ES-I3 (cell line): ENCODE data around the gene GNB1L.

Experiments
- H3K36me3 ChIP-seq: 2 replicates; pipeline ENCODE4 v1.6.1; 2013; ENCODE audit warnings: mild to moderate bottlenecking, low read length, control low read depth, moderate library complexity; ENCODE audit not compliant: insufficient read depth
- H3K4me1 ChIP-seq: 2 replicates; pipeline ENCODE4 v1.6.1; 2013; ENCODE audit warnings: mild to moderate bottlenecking, control low read depth, low read length; ENCODE audit not compliant: insufficient read depth
- H3K9ac ChIP-seq: 2 replicates; pipeline ENCODE4 v1.6.1; 2013; ENCODE audit warnings: low read depth, mild to moderate bottlenecking, low read length, moderate library complexity
- H3K9me3 ChIP-seq: 2 replicates; pipeline ENCODE4 v1.6.1; 2013; ENCODE audit warnings: mild to moderate bottlenecking, low read length, moderate library complexity; ENCODE audit not compliant: control insufficient read depth, insufficient read depth

The GNB1L gene

GRCh38 chr22:19865141-19865829 is 10.6 kb upstream of the GNB1L start:
- peaks cover 5% of the 10 kb centered on the region; the same call in 1 of the 2 replicates for H3K4me1 ChIP-seq
- H3K36me3 ChIP-seq = no peaks in the 10 kb centered on the region
- no peaks in the 10 kb centered on the region for H3K9me3 ChIP-seq
- H3K9ac ChIP-seq = no peak overlapping the region

GRCh38 chr22:19864538-19865106 is 9.9 kb upstream of the GNB1L start:
- Histone ChIP-seq H3K4me1 (peaks cover 5% of the 10 kb centered on the region; the same call in 1 of the 2 replicates), H3K9ac (no peak overlapping the region), H3K9me3 (no peaks in the 10 kb centered on the region), H3K36me3 (no peaks in the 10 kb centered on the region)

GRCh38 chr22:19863571-19863970 is 8.9 kb upstream of the GNB1L start:
- peaks cover 4% of the 10 kb centered on the region; the same call in 1 of the 2 replicates for H3K4me1 ChIP-seq
- H3K9ac ChIP-seq = no peak overlapping the region
- no peaks in the 10 kb centered on the region for H3K9me3 ChIP-seq
- no peaks in the 10 kb centered on the region for H3K36me3 ChIP-seq

GRCh38 chr22:19862619-19863246 is 8.1 kb upstream of the GNB1L start:
- no peak overlapping the region for H3K9ac ChIP-seq
- H3K36me3 ChIP-seq = no peaks in the 10 kb centered on the region
- H3K4me1 ChIP-seq = no peaks in the 10 kb centered on the region

GRCh38 chr22:19859861-19860510 is 5.3 kb upstream of the GNB1L start:
- no peaks in the 10 kb centered on the region for H3K36me3 ChIP-seq
- H3K9me3 ChIP-seq = no peaks in the 10 kb centered on the region
- no peak overlapping the region for H3K9ac ChIP-seq
- H3K4me1 ChIP-seq = 0 out of 2 replicates have a peak, but pooled peaks cover 4% of the 10 kb centered on the region

More at GRCh38 chr22:19862619-19863246, 8.1 kb upstream of the GNB1L start:
- no peaks in the 10 kb centered on the region for H3K9me3 ChIP-seq

GRCh38 chr22:19857382-19857781 is 2.7 kb upstream of the GNB1L start:
- Histone ChIP-seq H3K9me3 (no peaks in the 10 kb centered on the region), H3K4me1 (0 out of 2 replicates have a peak, but pooled peaks cover 4% of the 10 kb centered on the region), H3K9ac (no peak overlapping the region), H3K36me3 (peaks cover under 1% of the 10 kb centered on the region; the same call in 1 of the 2 replicates)

GRCh38 chr22:19855504-19856409 is 1.1 kb upstream of the GNB1L start:
- Histone ChIP-seq H3K9ac (peak overlapping the region; percentile 98), H3K9me3 (no peaks in the 10 kb centered on the region), H3K36me3 (peaks cover 8% of the 10 kb centered on the region; the same call in 1 of the 2 replicates), H3K4me1 (0 out of 2 replicates have a peak, but pooled peaks cover 4% of the 10 kb centered on the region)

- Histone ChIP-seq H3K36me3 (peaks cover 9% of the 10 kb centered on the region; the same call in 1 of the 2 replicates), H3K9ac (peak overlapping the region; percentile 98), H3K9me3 (no peaks in the 10 kb centered on the region), H3K4me1 (0 out of 2 replicates have a peak, but pooled peaks cover 4% of the 10 kb centered on the region)
Observed at GRCh38 chr22:19853879-19854777, 546 bp downstream of the GNB1L start.

- peaks cover 9% of the 10 kb centered on the region; the same call in 1 of the 2 replicates for H3K36me3 ChIP-seq
- H3K9me3 ChIP-seq = no peaks in the 10 kb centered on the region
- peak overlapping the region; percentile 98 for H3K9ac ChIP-seq
- peaks cover 7% of the 10 kb centered on the region; the same call in 1 of the 2 replicates for H3K4me1 ChIP-seq
Observed at GRCh38 chr22:19853058-19853878, 1.4 kb downstream of the GNB1L start.

- Histone ChIP-seq H3K4me1 (peaks cover 7% of the 10 kb centered on the region; the same call in 1 of the 2 replicates), H3K36me3 (peaks cover 9% of the 10 kb centered on the region; the same call in 1 of the 2 replicates), H3K9ac (no peak overlapping the region), H3K9me3 (no peaks in the 10 kb centered on the region)
Observed at GRCh38 chr22:19852177-19852781, 2.4 kb downstream of the GNB1L start.

GRCh38 chr22:19851291-19852176 is 3.1 kb downstream of the GNB1L start:
- H3K9ac ChIP-seq = no peak overlapping the region
- H3K36me3 ChIP-seq = peaks cover 9% of the 10 kb centered on the region; the same call in 1 of the 2 replicates
- H3K4me1 ChIP-seq = peaks cover 7% of the 10 kb centered on the region; the same call in 1 of the 2 replicates
- peaks cover 4% of the 10 kb centered on the region for H3K9me3 ChIP-seq
